Camera-type eye (tissue), 1 donor: ENCODE data around the gene LIMS3. TPM values are rescaled to one million over a fixed set of nuclear protein-coding genes. Genes with fewer than 3 reads are reported as not detected.

ENCODE experiments used
- total RNA-seq: library from RNA; depleted of rRNA; stranded (reverse); fragments of >200 nt; gene quantifications from one replicate; pipeline ENCODE4 v1.2.3, GENCODE V29; 2014

Gene LIMS3, protein sequence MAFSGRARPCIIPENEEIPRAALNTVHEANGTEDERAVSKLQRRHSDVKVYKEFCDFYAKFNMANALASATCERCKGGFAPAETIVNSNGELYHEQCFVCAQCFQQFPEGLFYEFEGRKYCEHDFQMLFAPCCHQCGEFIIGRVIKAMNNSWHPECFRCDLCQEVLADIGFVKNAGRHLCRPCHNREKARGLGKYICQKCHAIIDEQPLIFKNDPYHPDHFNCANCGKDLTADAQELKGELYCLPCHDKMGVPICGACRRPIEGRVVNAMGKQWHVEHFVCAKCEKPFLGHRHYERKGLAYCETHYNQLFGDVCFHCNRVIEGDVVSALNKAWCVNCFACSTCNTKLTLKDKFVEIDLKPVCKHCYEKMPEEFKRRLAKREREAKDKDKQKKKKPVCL
- 3.5 TPM for total RNA-seq

DNA sequence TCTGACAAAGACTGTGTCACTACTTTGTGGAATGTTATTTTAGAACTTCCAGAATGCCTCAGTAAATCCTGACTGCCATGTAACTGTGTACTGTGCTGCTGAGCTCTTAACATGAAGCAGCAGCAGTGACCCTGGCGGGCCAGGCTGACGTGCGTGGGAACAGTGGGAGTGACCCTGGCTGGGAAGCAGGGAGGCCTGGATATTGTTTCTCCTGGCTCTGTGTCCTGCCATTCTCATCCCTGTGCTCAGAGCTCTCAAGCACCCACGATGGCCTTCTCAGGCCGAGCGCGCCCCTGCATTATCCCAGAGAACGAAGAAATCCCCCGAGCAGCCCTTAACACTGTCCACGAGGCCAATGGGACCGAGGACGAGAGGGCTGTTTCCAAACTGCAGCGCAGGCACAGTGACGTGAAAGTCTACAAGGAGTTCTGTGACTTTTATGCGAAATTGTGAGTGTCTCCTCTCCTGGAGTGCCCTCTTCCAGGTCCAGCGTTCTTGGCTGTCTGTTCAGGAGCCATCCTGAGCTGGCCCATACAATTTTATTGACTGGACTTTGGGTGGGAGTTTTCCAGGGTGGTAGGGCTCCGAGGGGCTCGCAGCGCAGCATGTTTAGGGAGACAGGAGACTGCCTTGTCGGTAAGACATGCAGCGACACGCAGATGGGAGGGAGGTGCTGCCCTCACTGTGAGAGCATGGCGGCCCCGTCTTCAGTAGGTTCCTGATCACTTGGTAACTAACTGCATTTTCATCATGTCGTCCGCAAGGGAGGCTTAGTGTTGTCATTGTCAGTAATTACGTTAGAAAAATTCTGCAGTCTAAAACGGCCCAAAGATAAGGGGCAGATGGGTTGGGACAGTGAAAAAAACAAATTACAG lies at the start of gene LIMS3:
Gene LIMS3 (plus strand): TSS at position 227 of the 875 bp plus-strand sequence. CDS start 41 bp downstream, at position 268.

Other genes starting within 250 kb of the LIMS3 start
- 48.0 TPM for gene RGPD5, start 104.4 kb upstream of the LIMS3 start, total RNA-seq
- gene MALL, start 217.1 kb downstream of the LIMS3 start, total RNA-seq: 10.9 TPM